Adrenal gland (tissue), 12 donors: ENCODE data around the gene MED22. TPM values are rescaled to one million over a fixed set of nuclear protein-coding genes. Genes with fewer than 3 reads are reported as not detected.

Experiments used
- DNase-seq, 7 donors: peaks; one replicate each; pipeline ENCODE4 v3.0.0-alpha.2; 2019 to 2020
- H3K27ac ChIP-seq, 5 donors: fragments of 200-600 bp; sonication (generic) in 4 of 5; 1 replicate in 3 of 5; 2 replicates in 2 of 5; pipeline versions ENCODE4 v1.5.1 to v1.8.0; 2016 to 2020; ENCODE audit warnings: mild to moderate bottlenecking in 1 of 5
- H3K27me3 ChIP-seq: fragments of 200-600 bp; 2 replicates; pipeline ENCODE4 v1.8.0; 2021
- H3K36me3 ChIP-seq, 2 donors: fragments of 200-600 bp; replicated peaks in 1 of 2; 1 replicate in 1 of 2; 2 replicates in 1 of 2; pipeline versions ENCODE4 v1.5.1 to v1.8.0; 2018 to 2022
- H3K4me1 ChIP-seq, 2 donors: fragments of 200-600 bp; replicated peaks in 1 of 2; 1 replicate in 1 of 2; 2 replicates in 1 of 2; pipeline versions ENCODE4 v1.5.1 to v1.8.0; 2018 to 2021
- H3K4me3 ChIP-seq, 4 donors: fragments of 200-600 bp; sonication (generic) in 3 of 4; one replicate each; pipeline ENCODE4 v1.5.1; 2016 to 2018
- H3K9me3 ChIP-seq, 3 donors: fragments of 200-600 bp; sonication (generic) in 1 of 3; replicated peaks in 1 of 3; 1 replicate in 2 of 3; 2 replicates in 1 of 3; pipeline versions ENCODE4 v1.5.1 to v1.8.0; 2016 to 2021
- POLR2A ChIP-seq, 2 donors: fragments of 450-650 bp; IDR thresholded peaks; one replicate each; pipeline ENCODE4 v1.6.1; 2017; ENCODE audit warnings: antibody characterized with exemption in 2 of 2, mild to moderate bottlenecking in 2 of 2, moderate library complexity in 1 of 2
- WGBS, 4 donors: extraction: QIAGEN DNeasy Blood & Tissue Kit in 2 of 4; methylation state at CpG; one replicate each; pipeline versions ENCODE4 v1.1.5 to v1.1.7; 2013 to 2017; 5-methylcytosine and 5-hydroxymethylcytosine counted together
- intact Hi-C, 2 donors: fragments of 100-400 bp; cut with DNase I; formaldehyde crosslinking; loops; one replicate each; pipeline versions ENCODE4 v1.14.1 to v1.15.0; 2022 to 2023
- polyA plus RNA-seq, 3 donors: library from polyadenylated mRNA; stranded (reverse); fragments of 200-250 nt in 2 of 3; fragments of 350-450 nt in 1 of 3; fragmentation: Illumina TruSeq in 1 of 3; extraction: RNeasy Lipid Tissue Mini Kit (QIAGEN cat#74804) in 1 of 3; gene quantifications; one replicate each; pipeline ENCODE4 v1.2.3, GENCODE V29; 2013 to 2014
- total RNA-seq, 9 donors: library from RNA; depleted of rRNA in 4 of 9; stranded (reverse); fragments of >200 nt in 4 of 9; fragments of 120-200 nt in 1 of 9; fragmentation: NEBNext Ultra II Directional in 1 of 9; extraction: Animal tissue kit (Norgen Biotek cat#: 25700) in 1 of 9; gene quantifications; one replicate each; pipeline versions ENCODE4 v1.1.0 to v1.2.4, GENCODE V29; 2013 to 2023
- TF ChIP-seq, protein P1 (sequence below), 6 experiments: fragments of 450-650 bp in 4 of 6; fragments of 200-600 bp in 2 of 6; sonication (generic) in 1 of 6; IDR thresholded peaks; 1 replicate in 5 of 6; 2 replicates in 1 of 6; pipeline versions ENCODE4 v1.5.1 to v1.8.0; 2016 to 2021; ENCODE audit warnings: antibody characterized with exemption in 6 of 6, mild to moderate bottlenecking in 2 of 6, moderate library complexity in 1 of 6
- donor health status: healthy with polysubstance abuse.
- donor health status: Bipolar disorder and iron deficiency.
- donor health status: DM: yes; HTN: yes; CAD: no.
- donor health status: DM: no; HTN: no; CAD: no.
- donor health status: DM: no; HTN: no; CAD: no.
- donor health status: DM: yes; HTN: yes; CAD: no.

The MED22 gene
- total and polyA plus RNA-seq, 12 donors, result 11.4 to 38.0 (median 28.5) TPM

DNA sequence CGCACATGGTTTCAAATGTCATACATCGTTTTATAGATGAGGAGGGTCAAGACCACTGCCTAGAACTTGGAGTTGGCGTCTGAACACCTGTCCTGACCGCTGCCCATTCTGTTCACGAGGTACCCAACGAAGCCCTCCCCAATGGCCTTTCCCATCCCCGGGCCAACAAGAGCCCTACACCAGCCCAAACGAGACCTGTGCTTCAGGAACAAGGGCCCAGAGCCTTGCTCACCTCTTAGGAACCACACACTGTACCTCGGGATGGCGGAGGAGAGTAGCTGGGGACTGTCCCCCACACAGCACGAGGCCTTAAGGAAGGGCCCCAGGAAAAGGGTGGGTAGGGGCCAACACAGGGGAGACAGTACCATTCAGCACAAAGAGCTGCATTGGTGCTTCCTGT lies 14.9 kb downstream of the MED22 start:
- intact Hi-C loops, result loop anchor here (5.0 kb wide), 2 partner anchors 96 to 151 kb away; no protein-coding TSS in a partner anchor
- no peaks in the 10 kb centered on the region for H3K27me3 ChIP-seq
- no peak for TF ChIP-seq POLR2A (IDR thresholded peaks at IDR 0.05)
- TF ChIP-seq, protein P1, sequence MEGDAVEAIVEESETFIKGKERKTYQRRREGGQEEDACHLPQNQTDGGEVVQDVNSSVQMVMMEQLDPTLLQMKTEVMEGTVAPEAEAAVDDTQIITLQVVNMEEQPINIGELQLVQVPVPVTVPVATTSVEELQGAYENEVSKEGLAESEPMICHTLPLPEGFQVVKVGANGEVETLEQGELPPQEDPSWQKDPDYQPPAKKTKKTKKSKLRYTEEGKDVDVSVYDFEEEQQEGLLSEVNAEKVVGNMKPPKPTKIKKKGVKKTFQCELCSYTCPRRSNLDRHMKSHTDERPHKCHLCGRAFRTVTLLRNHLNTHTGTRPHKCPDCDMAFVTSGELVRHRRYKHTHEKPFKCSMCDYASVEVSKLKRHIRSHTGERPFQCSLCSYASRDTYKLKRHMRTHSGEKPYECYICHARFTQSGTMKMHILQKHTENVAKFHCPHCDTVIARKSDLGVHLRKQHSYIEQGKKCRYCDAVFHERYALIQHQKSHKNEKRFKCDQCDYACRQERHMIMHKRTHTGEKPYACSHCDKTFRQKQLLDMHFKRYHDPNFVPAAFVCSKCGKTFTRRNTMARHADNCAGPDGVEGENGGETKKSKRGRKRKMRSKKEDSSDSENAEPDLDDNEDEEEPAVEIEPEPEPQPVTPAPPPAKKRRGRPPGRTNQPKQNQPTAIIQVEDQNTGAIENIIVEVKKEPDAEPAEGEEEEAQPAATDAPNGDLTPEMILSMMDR (IDR thresholded peaks at IDR 0.05), result no peak
- H3K36me3 ChIP-seq, result peaks cover 0 to 39% of the 10 kb centered on the region in 2 donors
- H3K4me1 ChIP-seq, result peaks cover 23% of the 10 kb centered on the region in 2 donors
- 85 to 89% (median 88%) methylated on average over 7 to 11 of the region's 11 CpGs for WGBS, 4 donors
- peak in 4 of 7 donors; percentile 11 to 47 (median 18) for DNase-seq
- H3K4me3 ChIP-seq, result no peak overlapping the region
- no peaks in the 10 kb centered on the region for H3K9me3 ChIP-seq
- no peak overlapping the region for H3K27ac ChIP-seq

DNA sequence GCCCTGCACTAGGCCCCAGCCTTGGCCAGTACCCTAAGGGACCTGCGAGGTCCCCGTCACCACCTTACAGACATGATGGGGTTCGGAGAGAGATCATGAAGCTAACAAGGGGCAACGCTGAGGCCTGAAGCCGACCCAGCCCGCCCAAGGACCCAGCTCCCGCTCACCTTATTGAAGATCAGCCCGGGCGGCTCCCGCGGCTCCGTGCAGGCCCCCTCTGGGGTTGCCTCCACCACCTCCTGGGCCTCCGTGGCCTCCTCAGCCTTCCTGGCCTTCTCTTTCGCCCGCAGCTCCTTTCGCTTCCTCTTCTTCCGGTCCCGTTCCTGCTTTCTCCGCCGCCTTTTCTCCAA lies 15.6 kb downstream of the MED22 start:
- Histone ChIP-seq H3K4me1 (peaks cover 23% of the 10 kb centered on the region in 2 donors), H3K4me3 (no peak overlapping the region), H3K9me3 (no peaks in the 10 kb centered on the region), H3K36me3 (peaks cover 0 to 39% of the 10 kb centered on the region in 2 donors), H3K27me3 (no peaks in the 10 kb centered on the region), H3K27ac (no peak overlapping the region)
- intact Hi-C loops, result loop anchor here (5.0 kb wide), 2 partner anchors 95 to 150 kb away; no protein-coding TSS in a partner anchor
- 83 to 91% (median 86%) methylated on average over 16 to 20 of the region's 20 CpGs for WGBS, 4 donors
- peak in 2 of 7 donors; percentile 12 to 17 for DNase-seq
- no peak for TF ChIP-seq POLR2A (IDR thresholded peaks at IDR 0.05)
- TF ChIP-seq, protein P1 (IDR thresholded peaks at IDR 0.05), result no peak

DNA sequence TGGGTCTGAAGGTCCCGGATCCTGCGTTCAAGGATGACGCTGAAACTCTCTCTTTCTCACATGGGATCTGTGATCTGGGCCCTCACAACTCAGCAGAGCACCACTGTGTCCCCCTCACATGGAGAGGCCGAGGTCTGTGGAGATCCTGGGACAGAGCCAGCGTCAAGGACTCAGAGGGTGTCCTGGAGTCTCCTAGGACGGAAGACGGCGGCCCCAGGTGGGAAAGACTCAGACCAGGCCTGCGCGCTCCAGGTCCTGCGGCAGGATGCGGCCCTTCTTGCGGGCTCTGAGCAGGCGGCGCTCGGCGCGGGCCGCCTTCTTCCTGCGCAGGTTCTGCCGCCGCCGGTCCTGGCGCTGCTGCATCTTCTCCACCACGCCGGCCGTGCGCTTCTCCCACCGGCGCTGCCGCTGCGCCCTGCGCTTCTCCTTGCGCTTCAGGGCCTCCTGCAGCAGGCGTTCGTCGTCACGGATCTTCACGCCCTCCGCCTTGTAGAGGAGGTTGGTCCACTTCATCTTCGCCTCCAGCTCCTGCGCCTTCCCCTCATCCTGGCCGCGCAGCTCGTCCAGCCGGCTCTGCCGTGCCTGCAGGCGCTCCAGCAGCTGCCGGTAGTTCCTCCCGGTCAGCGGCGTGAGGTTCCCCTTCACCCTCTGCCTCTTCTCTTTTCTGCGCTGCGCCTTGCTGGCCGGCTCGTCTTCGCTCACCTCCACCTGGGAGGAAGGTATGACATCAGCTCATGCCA lies 16.1 kb downstream of the MED22 start:
- intact Hi-C loops, result loop anchor here (5.0 kb wide), 2 partner anchors 95 to 150 kb away; no protein-coding TSS in a partner anchor
- 92 to 97% (median 94%) methylated on average over 44 to 57 of the region's 57 CpGs for WGBS, 4 donors
- peaks cover 20 to 23% of the 10 kb centered on the region in 2 donors for H3K4me1 ChIP-seq
- DNase-seq, result peak in 4 of 7 donors; percentile 12 to 49 (median 20)
- peaks cover 0 to 39% of the 10 kb centered on the region in 2 donors for H3K36me3 ChIP-seq
- no peaks in the 10 kb centered on the region for H3K27me3 ChIP-seq
- H3K9me3 ChIP-seq, result no peaks in the 10 kb centered on the region
- H3K4me3 ChIP-seq, result no peak overlapping the region
- TF ChIP-seq, protein P1 (IDR thresholded peaks at IDR 0.05), result no peak
- no peak for TF ChIP-seq POLR2A (IDR thresholded peaks at IDR 0.05)
- H3K27ac ChIP-seq, result no peak overlapping the region

DNA sequence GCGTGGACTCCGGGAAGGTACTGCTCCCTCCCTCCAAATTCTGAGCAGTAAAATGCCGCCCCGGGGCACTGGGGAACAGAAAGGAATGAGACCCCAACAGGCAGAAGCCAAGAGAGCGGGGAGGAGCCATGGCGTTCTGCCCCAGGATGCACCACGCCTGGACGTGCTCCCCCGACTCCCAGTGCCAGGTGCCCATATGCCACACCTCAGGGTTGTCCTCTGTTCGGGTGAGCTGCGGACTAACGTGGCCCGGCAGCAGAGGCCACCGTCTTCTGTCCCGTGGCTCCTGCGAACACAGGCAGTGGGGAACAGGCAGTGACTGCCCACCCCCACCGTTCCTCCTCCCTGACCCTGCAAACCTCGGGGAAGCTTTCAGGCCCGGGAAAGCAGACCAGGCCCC lies 16.7 kb downstream of the MED22 start:
- Histone ChIP-seq H3K27me3 (no peaks in the 10 kb centered on the region), H3K27ac (no peak overlapping the region), H3K36me3 (peaks cover 0 to 39% of the 10 kb centered on the region in 2 donors), H3K9me3 (no peaks in the 10 kb centered on the region), H3K4me3 (no peak overlapping the region), H3K4me1 (peaks cover 14 to 17% of the 10 kb centered on the region in 2 donors)
- 83 to 89% (median 86%) methylated on average over 18 to 19 of the region's 19 CpGs for WGBS, 4 donors
- peak in 3 of 7 donors; percentile 13 to 53 (median 21) for DNase-seq
- intact Hi-C loops, result loop anchor here (5.0 kb wide), 2 partner anchors 94 to 149 kb away; no protein-coding TSS in a partner anchor
- TF ChIP-seq POLR2A (IDR thresholded peaks at IDR 0.05), result no peak
- TF ChIP-seq, protein P1 (IDR thresholded peaks at IDR 0.05), result no peak
